Erythroblast (primary cell): ENCODE data around the gene CCDC87.

Experiments used
- GATA1 ChIP-seq: IDR thresholded peaks from 2 replicates; pipeline ENCODE4 v1.6.1; 2011; ENCODE audit warnings: low read depth, mild to moderate bottlenecking, control low read depth, low read length, moderate library complexity
- POLR2A ChIP-seq: IDR thresholded peaks from 2 replicates; pipeline ENCODE4 v1.6.1; 2011; ENCODE audit warnings: mild to moderate bottlenecking, low read length

- no peak for TF ChIP-seq POLR2A
- TF ChIP-seq GATA1: no peak
These were observed 24.4 kb upstream of the CCDC87 start for GRCh38 chr11:66617155-66617834.
